GM21360 (cell line): Measurements from ENCODE around the gene PSIP1.
"Not testable (repeated sequence)": the region's sequence is repeated elsewhere in the genome, so short reads cannot be mapped to it uniquely, and the experiment has no call there.

ENCODE experiments used
- ATAC-seq: cut with Tn5 transposase; IDR thresholded peaks from one replicate; pipeline ENCODE4 v1.9.1; 2021; ENCODE audit warnings: mild to moderate bottlenecking, moderate library complexity; ENCODE audit not compliant: unreplicated experiment

Gene PSIP1

GRCh38 chr9:15510789-15511575, at the start of gene PSIP1:
Gene PSIP1 (minus strand): TSS chr9:15510970. CDS start chr9:15510188, 782 bp downstream.
- ATAC-seq = peak; percentile 75

GRCh38 chr9:15553528-15553898, 42.7 kb upstream of the PSIP1 start:
- ATAC-seq = peak; percentile 27

- ATAC-seq = peak; percentile 80
Measured at GRCh38 chr9:15552636-15553527, 42.1 kb upstream of the PSIP1 start, which contains the start of gene CCDC171. Gene CCDC171 (plus strand): TSS chr9:15553043. CDS start chr9:15564089, 11,046 bp downstream.

- no peak for ATAC-seq
Measured at GRCh38 chr9:15549611-15550010, 38.8 kb upstream of the PSIP1 start.

GRCh38 chr9:15543047-15543813, 32.5 kb upstream of the PSIP1 start:
- ATAC-seq = no peak

- ATAC-seq = no peak
Measured at GRCh38 chr9:15542624-15543023, 31.9 kb upstream of the PSIP1 start.

GRCh38 chr9:15541872-15542271, 31.1 kb upstream of the PSIP1 start:
- no peak for ATAC-seq

GRCh38 chr9:15531380-15531779, 20.6 kb upstream of the PSIP1 start:
- ATAC-seq = no peak

- ATAC-seq = peak; percentile 81
Measured at GRCh38 chr9:15529566-15530324, 19.0 kb upstream of the PSIP1 start.

- ATAC-seq = not testable (repeated sequence)
Measured at GRCh38 chr9:15527035-15527434, 16.3 kb upstream of the PSIP1 start.

GRCh38 chr9:15525958-15526357, 15.2 kb upstream of the PSIP1 start:
- ATAC-seq = no peak

- ATAC-seq = no peak
Measured at GRCh38 chr9:15524845-15525455, 14.2 kb upstream of the PSIP1 start.

- ATAC-seq = no peak
Measured at GRCh38 chr9:15522130-15522755, 11.5 kb upstream of the PSIP1 start.

GRCh38 chr9:15521254-15521653, 10.5 kb upstream of the PSIP1 start:
- no peak for ATAC-seq

GRCh38 chr9:15519831-15520230, 9.1 kb upstream of the PSIP1 start:
- ATAC-seq = no peak

GRCh38 chr9:15513335-15513734, 2.6 kb upstream of the PSIP1 start:
- no peak for ATAC-seq

- no peak for ATAC-seq
Measured at GRCh38 chr9:15512889-15513288, 2.1 kb upstream of the PSIP1 start.

- ATAC-seq = no peak
Measured at GRCh38 chr9:15512204-15512603, 1.4 kb upstream of the PSIP1 start.
